HEK293 (cell line): Measurements from ENCODE around the gene HEXIM1.

ENCODE experiments used
- CTCF ChIA-PET: fragments of 350-600 bp; formaldehyde crosslinking; extraction: SDS; loops from one replicate; lab custom pipeline; 2021; ENCODE audit warnings: antibody characterized with exemption; lab: Yijun Ruan, JAX
- POLR2A ChIA-PET: fragments of 300-600 bp; formaldehyde crosslinking; extraction: SDS; loops from one replicate; lab custom pipeline; 2020; ENCODE audit warnings: antibody characterized with exemption, inconsistent platforms; lab: Yijun Ruan, JAX
- H3K27ac ChIP-seq: fragments of 200-500 bp; sonication (Bioruptor generic); 2 replicates; pipeline ENCODE4 v1.5.1; 2014; ENCODE audit warnings: low read depth, low read length, control low read depth, inconsistent platforms; ENCODE audit errors: extremely low read depth
- H3K36me3 ChIP-seq, 2 experiments: fragments of 200-500 bp in 1 of 2; sonication (Bioruptor generic) in 1 of 2; 1 replicate in 1 of 2; 2 replicates in 1 of 2; pipeline ENCODE4 v1.5.1; 2014 to 2017; ENCODE audit warnings: inconsistent platforms in 2 of 2, low read length in 2 of 2; ENCODE audit not compliant: control insufficient read depth in 2 of 2, insufficient read depth in 1 of 2
- H3K4me1 ChIP-seq: fragments of 200-500 bp; sonication (Bioruptor generic); 2 replicates; pipeline ENCODE4 v1.5.1; 2014; ENCODE audit warnings: mild to moderate bottlenecking, low read length, inconsistent platforms; ENCODE audit not compliant: control insufficient read depth, insufficient read depth
- H3K4me3 ChIP-seq: 2 replicates; pipeline ENCODE4 v1.5.1; 2011; ENCODE audit warnings: low read depth, mild to moderate bottlenecking, control low read depth, low read length, moderate library complexity
- H3K9me3 ChIP-seq: fragments of 200-500 bp; sonication (Bioruptor generic); 2 replicates; pipeline ENCODE4 v1.5.1; 2014; ENCODE audit warnings: low read depth, low read length, inconsistent platforms; ENCODE audit not compliant: control insufficient read depth, insufficient read depth
- HIC1 ChIP-seq: fragments of 450-650 bp; formaldehyde crosslinking; IDR thresholded peaks from 2 replicates; pipeline ENCODE4 v1.5.1; 2016; ENCODE audit warnings: missing biosample characterization, missing genetic modification characterization
- KLF10 ChIP-seq: fragments of 450-650 bp; IDR thresholded peaks from 2 replicates; pipeline ENCODE4 v1.5.1; 2018; ENCODE audit warnings: missing biosample characterization, mild to moderate bottlenecking, missing genetic modification characterization
- KLF8 ChIP-seq: fragments of 450-650 bp; formaldehyde crosslinking; IDR thresholded peaks from 2 replicates; pipeline ENCODE4 v1.5.1; 2016; ENCODE audit warnings: missing biosample characterization, missing genetic modification characterization
- ZNF140 ChIP-seq: fragments of 450-650 bp; formaldehyde crosslinking; IDR thresholded peaks from 2 replicates; pipeline ENCODE4 v1.5.1; 2016; ENCODE audit warnings: missing biosample characterization, missing genetic modification characterization
- ZNF169 ChIP-seq: fragments of 450-650 bp; formaldehyde crosslinking; IDR thresholded peaks from 2 replicates; pipeline ENCODE4 v1.5.1; 2016; ENCODE audit warnings: missing biosample characterization, missing genetic modification characterization
- ZNF23 ChIP-seq: fragments of 450-650 bp; formaldehyde crosslinking; IDR thresholded peaks from 2 replicates; pipeline ENCODE4 v1.5.1; 2016; ENCODE audit warnings: missing biosample characterization, missing genetic modification characterization, borderline replicate concordance
- ZNF26 ChIP-seq: fragments of 450-650 bp; formaldehyde crosslinking; IDR thresholded peaks from 2 replicates; pipeline ENCODE4 v1.5.1; 2016; ENCODE audit warnings: missing biosample characterization, missing genetic modification characterization
- ZNF266 ChIP-seq: fragments of 450-650 bp; formaldehyde crosslinking; IDR thresholded peaks from 2 replicates; pipeline ENCODE4 v1.5.1; 2016; ENCODE audit warnings: missing biosample characterization, missing genetic modification characterization, low read depth
- ZNF302 ChIP-seq: fragments of 450-650 bp; formaldehyde crosslinking; IDR thresholded peaks from 2 replicates; pipeline ENCODE4 v1.5.1; 2016; ENCODE audit warnings: missing biosample characterization, missing genetic modification characterization, low read depth
- ZNF48 ChIP-seq: fragments of 450-650 bp; formaldehyde crosslinking; IDR thresholded peaks from 2 replicates; pipeline ENCODE4 v1.5.1; 2016; ENCODE audit warnings: missing biosample characterization, missing genetic modification characterization
- ZNF510 ChIP-seq: fragments of 450-650 bp; formaldehyde crosslinking; IDR thresholded peaks from 2 replicates; pipeline ENCODE4 v1.5.1; 2018; ENCODE audit warnings: mild to moderate bottlenecking, missing genetic modification characterization, missing biosample characterization; ENCODE audit not compliant: insufficient replicate concordance
- ZNF530 ChIP-seq: fragments of 450-650 bp; formaldehyde crosslinking; IDR thresholded peaks from 2 replicates; pipeline ENCODE4 v1.5.1; 2016; ENCODE audit warnings: low read depth, missing biosample characterization, missing genetic modification characterization
- ZNF555 ChIP-seq: fragments of 450-650 bp; formaldehyde crosslinking; conservative IDR thresholded peaks from 2 replicates; pipeline ENCODE4 v1.5.1; 2017; ENCODE audit warnings: missing biosample characterization, mild to moderate bottlenecking, missing genetic modification characterization, inconsistent platforms
- ZNF610 ChIP-seq: fragments of 450-650 bp; formaldehyde crosslinking; IDR thresholded peaks from 2 replicates; pipeline ENCODE4 v1.5.1; 2016; ENCODE audit warnings: missing biosample characterization, missing genetic modification characterization, borderline replicate concordance
- ZNF658 ChIP-seq: fragments of 450-650 bp; formaldehyde crosslinking; IDR thresholded peaks from 2 replicates; pipeline ENCODE4; 2016; ENCODE audit warnings: missing biosample characterization, missing genetic modification characterization
- ZNF704 ChIP-seq: fragments of 450-650 bp; formaldehyde crosslinking; IDR thresholded peaks from 2 replicates; pipeline ENCODE4 v1.5.1; 2016; ENCODE audit warnings: missing biosample characterization, missing genetic modification characterization
- ZNF747 ChIP-seq: fragments of 450-650 bp; formaldehyde crosslinking; IDR thresholded peaks from 2 replicates; pipeline ENCODE4 v1.5.1; 2016; ENCODE audit warnings: missing biosample characterization, missing genetic modification characterization
- TF ChIP-seq, protein P1 (sequence below): fragments of 450-650 bp; formaldehyde crosslinking; conservative IDR thresholded peaks from 2 replicates; pipeline ENCODE4 v1.5.1; 2016; ENCODE audit warnings: low read depth, missing biosample characterization, missing genetic modification characterization
- TF ChIP-seq, protein P2 (sequence below): fragments of 450-650 bp; formaldehyde crosslinking; IDR thresholded peaks from 2 replicates; pipeline ENCODE4 v1.5.1; 2016; ENCODE audit warnings: missing biosample characterization, missing genetic modification characterization
- TF ChIP-seq, protein P3 (sequence below): fragments of 450-650 bp; formaldehyde crosslinking; IDR thresholded peaks from 2 replicates; pipeline ENCODE4 v1.5.1; 2016; ENCODE audit warnings: missing biosample characterization, missing genetic modification characterization

Gene HEXIM1

GRCh38 chr17:45197108-45197507, 48.8 kb downstream of the HEXIM1 start (continued):
- TF ChIP-seq ZNF555 (tag by site-specific recombination) (no peak), ZNF266 (tag by site-specific recombination) (no peak), ZNF23 (tag by site-specific recombination) (no peak), ZNF48 (tag by site-specific recombination) (no peak), KLF8 (tag by site-specific recombination) (no peak)
- TF ChIP-seq, all 188 proteins: peak for 0

DNA sequence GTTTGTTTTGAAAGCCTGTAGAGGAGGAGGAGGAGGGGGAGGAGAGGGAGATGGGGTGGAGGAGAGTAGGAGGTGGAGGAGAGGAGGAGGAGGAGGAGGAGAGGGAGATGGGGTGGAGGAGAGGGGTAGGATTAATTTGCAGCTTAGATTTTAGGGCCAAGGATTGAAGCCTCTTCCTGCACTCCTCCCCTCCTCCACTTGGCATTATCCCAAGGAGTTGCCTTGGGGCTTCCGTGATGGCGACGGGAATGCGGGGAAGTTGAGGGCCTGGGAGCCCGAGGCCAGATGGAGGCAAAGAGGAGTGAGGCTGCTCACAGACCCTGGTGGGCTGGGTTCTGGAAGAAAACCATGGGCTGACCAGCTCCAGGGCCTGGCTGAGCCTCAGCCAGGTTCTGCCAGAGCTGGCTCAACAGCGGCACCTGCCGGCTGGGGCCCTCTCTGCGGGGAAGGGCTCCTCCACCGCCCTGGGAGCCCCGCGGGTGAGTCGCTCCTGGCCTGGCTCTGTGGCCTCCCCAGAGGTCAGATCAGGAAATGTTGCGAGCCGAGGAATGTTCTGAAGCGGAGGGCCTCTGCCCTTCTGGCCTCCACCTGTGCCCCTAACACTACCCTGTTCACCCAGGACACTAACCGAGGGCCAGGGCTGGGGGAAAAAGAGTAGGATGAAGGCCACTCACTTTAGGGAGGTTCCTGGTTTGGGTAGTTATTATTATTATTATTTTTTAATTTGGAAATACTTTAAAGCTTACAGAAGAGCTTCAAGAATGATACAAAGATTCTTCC, 49.5 kb downstream of the HEXIM1 start:
- Histone ChIP-seq H3K4me3 (no peak overlapping the region), H3K9me3 (no peaks in the 10 kb centered on the region), H3K4me1 (peaks cover 6% of the 10 kb centered on the region), H3K27ac (peak overlapping the region; percentile 34), H3K36me3 (no peaks in the 10 kb centered on the region)
- ChIA-PET CTCF (interaction anchor here (0.6 to 10.8 kb wide), 56 partner anchors 9 to 700 kb away, joined by 3 to 301 read pairs (median 5); partner anchors contain the start of genes ACBD4, HEXIM1, HEXIM2 and MAP3K14), POLR2A (interaction anchor here (0.6 to 10.4 kb wide), 9 partner anchors 21 to 115 kb away, joined by 3 to 213 read pairs (median 5); partner anchors contain the start of genes ACBD4, HEXIM1 and HEXIM2)
- TF ChIP-seq, protein P1, sequence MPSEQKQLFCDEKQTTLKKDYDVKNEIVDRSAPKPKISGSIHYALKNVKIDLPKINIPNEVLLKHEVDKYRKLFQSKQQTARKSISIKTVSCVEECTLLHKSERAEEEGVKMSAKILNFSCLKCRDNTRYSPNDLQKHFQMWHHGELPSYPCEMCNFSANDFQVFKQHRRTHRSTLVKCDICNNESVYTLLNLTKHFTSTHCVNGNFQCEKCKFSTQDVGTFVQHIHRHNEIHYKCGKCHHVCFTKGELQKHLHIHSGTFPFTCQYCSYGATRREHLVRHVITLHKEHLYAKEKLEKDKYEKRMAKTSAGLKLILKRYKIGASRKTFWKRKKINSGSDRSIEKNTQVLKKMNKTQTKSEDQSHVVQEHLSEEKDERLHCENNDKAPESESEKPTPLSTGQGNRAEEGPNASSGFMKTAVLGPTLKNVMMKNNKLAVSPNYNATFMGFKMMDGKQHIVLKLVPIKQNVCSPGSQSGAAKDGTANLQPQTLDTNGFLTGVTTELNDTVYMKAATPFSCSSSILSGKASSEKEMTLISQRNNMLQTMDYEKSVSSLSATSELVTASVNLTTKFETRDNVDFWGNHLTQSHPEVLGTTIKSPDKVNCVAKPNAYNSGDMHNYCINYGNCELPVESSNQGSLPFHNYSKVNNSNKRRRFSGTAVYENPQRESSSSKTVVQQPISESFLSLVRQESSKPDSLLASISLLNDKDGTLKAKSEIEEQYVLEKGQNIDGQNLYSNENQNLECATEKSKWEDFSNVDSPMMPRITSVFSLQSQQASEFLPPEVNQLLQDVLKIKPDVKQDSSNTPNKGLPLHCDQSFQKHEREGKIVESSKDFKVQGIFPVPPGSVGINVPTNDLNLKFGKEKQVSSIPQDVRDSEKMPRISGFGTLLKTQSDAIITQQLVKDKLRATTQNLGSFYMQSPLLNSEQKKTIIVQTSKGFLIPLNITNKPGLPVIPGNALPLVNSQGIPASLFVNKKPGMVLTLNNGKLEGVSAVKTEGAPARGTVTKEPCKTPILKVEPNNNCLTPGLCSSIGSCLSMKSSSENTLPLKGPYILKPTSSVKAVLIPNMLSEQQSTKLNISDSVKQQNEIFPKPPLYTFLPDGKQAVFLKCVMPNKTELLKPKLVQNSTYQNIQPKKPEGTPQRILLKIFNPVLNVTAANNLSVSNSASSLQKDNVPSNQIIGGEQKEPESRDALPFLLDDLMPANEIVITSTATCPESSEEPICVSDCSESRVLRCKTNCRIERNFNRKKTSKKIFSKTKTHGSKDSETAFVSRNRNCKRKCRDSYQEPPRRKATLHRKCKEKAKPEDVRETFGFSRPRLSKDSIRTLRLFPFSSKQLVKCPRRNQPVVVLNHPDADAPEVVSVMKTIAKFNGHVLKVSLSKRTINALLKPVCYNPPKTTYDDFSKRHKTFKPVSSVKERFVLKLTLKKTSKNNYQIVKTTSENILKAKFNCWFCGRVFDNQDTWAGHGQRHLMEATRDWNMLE = peak; percentile 9; the same call in 1 of the 2 replicates
- TF ChIP-seq, protein P2, sequence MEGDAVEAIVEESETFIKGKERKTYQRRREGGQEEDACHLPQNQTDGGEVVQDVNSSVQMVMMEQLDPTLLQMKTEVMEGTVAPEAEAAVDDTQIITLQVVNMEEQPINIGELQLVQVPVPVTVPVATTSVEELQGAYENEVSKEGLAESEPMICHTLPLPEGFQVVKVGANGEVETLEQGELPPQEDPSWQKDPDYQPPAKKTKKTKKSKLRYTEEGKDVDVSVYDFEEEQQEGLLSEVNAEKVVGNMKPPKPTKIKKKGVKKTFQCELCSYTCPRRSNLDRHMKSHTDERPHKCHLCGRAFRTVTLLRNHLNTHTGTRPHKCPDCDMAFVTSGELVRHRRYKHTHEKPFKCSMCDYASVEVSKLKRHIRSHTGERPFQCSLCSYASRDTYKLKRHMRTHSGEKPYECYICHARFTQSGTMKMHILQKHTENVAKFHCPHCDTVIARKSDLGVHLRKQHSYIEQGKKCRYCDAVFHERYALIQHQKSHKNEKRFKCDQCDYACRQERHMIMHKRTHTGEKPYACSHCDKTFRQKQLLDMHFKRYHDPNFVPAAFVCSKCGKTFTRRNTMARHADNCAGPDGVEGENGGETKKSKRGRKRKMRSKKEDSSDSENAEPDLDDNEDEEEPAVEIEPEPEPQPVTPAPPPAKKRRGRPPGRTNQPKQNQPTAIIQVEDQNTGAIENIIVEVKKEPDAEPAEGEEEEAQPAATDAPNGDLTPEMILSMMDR = peak; percentile 99
- TF ChIP-seq, protein P3, sequence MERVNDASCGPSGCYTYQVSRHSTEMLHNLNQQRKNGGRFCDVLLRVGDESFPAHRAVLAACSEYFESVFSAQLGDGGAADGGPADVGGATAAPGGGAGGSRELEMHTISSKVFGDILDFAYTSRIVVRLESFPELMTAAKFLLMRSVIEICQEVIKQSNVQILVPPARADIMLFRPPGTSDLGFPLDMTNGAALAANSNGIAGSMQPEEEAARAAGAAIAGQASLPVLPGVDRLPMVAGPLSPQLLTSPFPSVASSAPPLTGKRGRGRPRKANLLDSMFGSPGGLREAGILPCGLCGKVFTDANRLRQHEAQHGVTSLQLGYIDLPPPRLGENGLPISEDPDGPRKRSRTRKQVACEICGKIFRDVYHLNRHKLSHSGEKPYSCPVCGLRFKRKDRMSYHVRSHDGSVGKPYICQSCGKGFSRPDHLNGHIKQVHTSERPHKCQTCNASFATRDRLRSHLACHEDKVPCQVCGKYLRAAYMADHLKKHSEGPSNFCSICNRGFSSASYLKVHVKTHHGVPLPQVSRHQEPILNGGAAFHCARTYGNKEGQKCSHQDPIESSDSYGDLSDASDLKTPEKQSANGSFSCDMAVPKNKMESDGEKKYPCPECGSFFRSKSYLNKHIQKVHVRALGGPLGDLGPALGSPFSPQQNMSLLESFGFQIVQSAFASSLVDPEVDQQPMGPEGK (tag by site-specific recombination) = peak; percentile 58
- TF ChIP-seq ZNF169 (tag by site-specific recombination) = no peak
- no peak for TF ChIP-seq ZNF530 (tag by site-specific recombination)
- TF ChIP-seq ZNF747 = no peak
- peak; percentile 36; the same call in 1 of the 2 replicates for TF ChIP-seq KLF8 (tag by site-specific recombination)
- no peak for TF ChIP-seq ZNF302
- no peak for TF ChIP-seq ZNF510 (tag by site-specific recombination)
- no peak for TF ChIP-seq ZNF140 (tag by site-specific recombination)
- no peak for TF ChIP-seq ZNF658 (tag by site-specific recombination)
- 0 out of 2 replicates have a peak, but pooled peaks have one; percentile 34 for TF ChIP-seq ZNF610 (tag by site-specific recombination)
- TF ChIP-seq KLF10 = no peak; the same call in 1 of the 2 replicates
- no peak for TF ChIP-seq HIC1 (tag by site-specific recombination)
- no peak for TF ChIP-seq ZNF26 (tag by site-specific recombination)
- TF ChIP-seq ZNF704 = no peak
